Measurements from ENCODE around the gene SUSD4. TPM values are rescaled to one million over a fixed set of nuclear protein-coding genes. Genes with fewer than 3 reads are reported as not detected.

Gene SUSD4
- total and polyA plus RNA-seq, 9 of the 15 experiments (the other 6 are each of a cell fraction or from before 2014, with no cell fraction given) = 0.06 to 1.7 (median 0.09) TPM; not detected in 4

DNA sequence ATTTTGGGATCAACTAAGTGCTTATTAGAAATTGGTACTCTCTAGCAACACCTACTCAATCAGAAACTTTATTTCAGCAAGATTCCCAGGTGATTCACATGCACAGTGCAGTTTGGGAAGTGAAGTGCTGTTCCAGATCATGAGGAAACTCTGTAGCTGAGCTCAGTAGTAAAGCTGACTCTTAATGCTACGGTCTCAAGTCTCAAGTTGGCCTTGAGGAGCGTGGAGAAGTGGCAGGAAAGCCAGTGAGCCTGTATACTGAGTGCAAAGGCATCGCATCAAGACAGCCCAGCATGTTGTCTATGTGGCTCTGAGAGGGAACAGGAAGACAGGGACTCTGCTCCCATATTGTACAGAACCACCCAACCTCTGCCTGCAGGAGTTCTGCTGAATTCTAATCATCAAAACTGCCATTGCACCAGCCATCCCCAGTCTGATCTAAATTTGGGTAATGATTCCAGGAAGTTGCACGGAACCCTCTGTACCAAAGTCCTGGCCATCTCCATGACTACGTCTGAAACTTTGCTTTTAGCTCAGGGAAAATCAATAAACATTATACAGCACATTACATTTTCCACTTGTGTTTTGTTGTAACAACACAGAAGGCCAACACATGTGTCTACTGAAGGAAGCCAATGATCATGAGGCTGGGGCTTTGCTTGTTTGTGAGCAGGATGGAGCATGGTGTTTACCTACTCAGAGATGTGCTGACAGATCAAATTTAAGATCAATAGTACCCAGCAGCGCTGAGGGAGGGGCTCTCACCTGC lies 115.8 kb downstream of the SUSD4 start (continued):
- TF ChIP-seq RAD21 (CRISPR knock-in tag; conservative IDR thresholded peaks at IDR 0.05 in 1 of 2, IDR thresholded peaks at IDR 0.05 in 1 of 2) (no peak), RNF2 (IDR thresholded peaks at IDR 0.05) (no peak), ZNF316 (IDR thresholded peaks at IDR 0.05) (peak; percentile 52; the same call in 1 of the 2 replicates), CSDE1 (IDR thresholded peaks at IDR 0.05) (no peak), ZNF778 (CRISPR knock-in tag; IDR thresholded peaks at IDR 0.05) (no peak), RFX1 (IDR thresholded peaks at IDR 0.05) (0 out of 2 replicates have a peak, but pooled peaks have one; percentile 16)
- TF ChIP-seq, protein P1, sequence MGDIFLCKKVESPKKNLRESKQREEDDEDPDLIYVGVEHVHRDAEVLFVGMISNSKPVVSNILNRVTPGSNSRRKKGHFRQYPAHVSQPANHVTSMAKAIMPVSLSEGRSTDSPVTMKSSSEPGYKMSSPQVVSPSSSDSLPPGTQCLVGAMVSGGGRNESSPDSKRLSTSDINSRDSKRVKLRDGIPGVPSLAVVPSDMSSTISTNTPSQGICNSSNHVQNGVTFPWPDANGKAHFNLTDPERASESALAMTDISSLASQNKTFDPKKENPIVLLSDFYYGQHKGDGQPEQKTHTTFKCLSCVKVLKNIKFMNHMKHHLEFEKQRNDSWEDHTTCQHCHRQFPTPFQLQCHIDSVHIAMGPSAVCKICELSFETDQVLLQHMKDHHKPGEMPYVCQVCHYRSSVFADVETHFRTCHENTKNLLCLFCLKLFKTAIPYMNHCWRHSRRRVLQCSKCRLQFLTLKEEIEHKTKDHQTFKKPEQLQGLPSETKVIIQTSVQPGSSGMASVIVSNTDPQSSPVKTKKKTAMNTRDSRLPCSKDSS (IDR thresholded peaks at IDR 0.05; ENCODE audit: low read depth, partially characterized antibody) = no peak

DNA sequence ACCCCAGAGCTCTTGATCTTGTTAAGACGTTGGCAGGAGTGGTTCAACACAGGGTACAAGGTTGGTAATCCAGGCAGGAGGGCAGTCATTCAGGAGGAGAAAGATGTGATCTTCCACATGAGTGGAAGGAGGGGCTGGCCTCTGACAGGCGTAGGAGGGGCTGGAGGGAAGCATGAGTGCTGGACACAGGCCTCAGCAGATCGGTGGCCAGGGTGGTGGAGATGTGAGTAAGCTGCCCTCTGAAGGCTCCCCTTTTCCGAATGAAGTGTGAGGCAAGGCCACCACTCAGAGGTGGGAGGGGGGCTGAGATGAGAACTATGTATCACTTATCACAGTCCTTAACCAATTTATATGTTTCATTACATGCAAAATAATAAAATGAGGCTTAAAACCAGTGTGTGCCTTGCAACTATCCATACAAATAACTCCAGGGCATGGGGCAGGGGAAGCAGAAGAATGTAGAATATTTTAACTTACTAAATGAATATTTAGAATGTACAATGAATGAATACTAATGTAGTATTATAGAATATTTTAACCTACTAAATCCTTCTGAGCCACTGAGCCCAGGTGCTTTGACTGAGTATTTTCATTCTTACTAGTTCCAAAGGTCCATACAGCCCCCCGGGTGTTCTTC lies 117.4 kb downstream of the SUSD4 start:
- no peaks in the 10 kb centered on the region for H4K20me1 ChIP-seq (replicated peaks; ENCODE audit: control insufficient read depth, insufficient read depth, low read length)
- POLR2A ChIA-PET = no interaction called here
- no peaks in the 10 kb centered on the region for H3K27me3 ChIP-seq (ENCODE audit: control insufficient read depth in 2 of 2, insufficient read depth in 2 of 2, low read length in 2 of 2)
- no TSS peak for BruUV-seq (replicated peaks)
- H3K9ac ChIP-seq (ENCODE audit: insufficient read depth in 1 of 2, low read depth in 2 of 2, low read length in 2 of 2) = no peak overlapping the region
- ATAC-seq = peak; percentile 55; the same call in 2 of the 3 replicates
- intact Hi-C loops (cut with micrococcal nuclease) (no loop called here), in situ Hi-C loops (cut with MboI) (no loop called here)
- H3K27ac ChIP-seq (ENCODE audit: extremely low read depth, low read depth, low read length) = no peak overlapping the region
- TF ChIP-seq ZNF668 (CRISPR knock-in tag; IDR thresholded peaks at IDR 0.05) (0 out of 2 replicates have a peak, but pooled peaks have one; percentile 13), ZNF431 (CRISPR knock-in tag; IDR thresholded peaks at IDR 0.05) (no peak)
- no peaks in the 10 kb centered on the region for H3K79me2 ChIP-seq (ENCODE audit: control insufficient read depth, insufficient read depth, low read length)
- H3K4me1 ChIP-seq (replicated peaks in 1 of 2; ENCODE audit: control insufficient read depth in 2 of 2, insufficient read depth in 2 of 2, low read length in 2 of 2) = peaks cover 14 to 20% of the 10 kb centered on the region in 2 experiments
- H3K9me3 ChIP-seq (replicated peaks; ENCODE audit: control insufficient read depth, insufficient read depth, low read depth, low read length) = no peaks in the 10 kb centered on the region
- WGBS (ENCODE audit: insufficient coverage, low coverage, missing lambda C conversion rate) = 27% methylated on average over 5 of the region's 5 CpGs
- no peaks in the 10 kb centered on the region for H3K36me3 ChIP-seq (ENCODE audit: control insufficient read depth, insufficient read depth, low read length)
- H3K4me3 ChIP-seq = no peak overlapping the region
- CTCF ChIA-PET (ENCODE audit: low intra/inter-chr PET ratio) = no interaction called here
- DNase-seq (ENCODE audit: extremely low read depth in 1 of 4, low spot score in 3 of 4) = peak in 1 of 4 experiments; percentile 38
- no peak overlapping the region for H3K4me2 ChIP-seq (ENCODE audit: insufficient read depth, low read length)
- H3K9me1 ChIP-seq (ENCODE audit: control insufficient read depth, insufficient read depth, low read length) = no peaks in the 10 kb centered on the region
- FAIRE-seq = no peak
- no peak overlapping the region for H2AFZ ChIP-seq (ENCODE audit: low read depth, low read length)

Data from K562 (cell line).